Activated naive CD4-positive, alpha-beta T cell treated with anti-CD3 and anti-CD28 coated beads, Interleukin-2, amount 50 U/mL, for 24 hours (primary cell): ENCODE results near the gene DERL2.

Experiments
- H3K27ac Mint-ChIP-seq: one replicate; pipeline ENCODE4 v1.8.0; 2021; ENCODE audit warnings: mild to moderate bottlenecking, mixed read lengths
- H3K27me3 Mint-ChIP-seq: one replicate; pipeline ENCODE4 v1.8.0; 2021; ENCODE audit warnings: mixed read lengths
- H3K36me3 Mint-ChIP-seq: one replicate; pipeline ENCODE4 v1.8.0; 2021; ENCODE audit warnings: mixed read lengths
- H3K4me1 Mint-ChIP-seq: one replicate; pipeline ENCODE4 v1.8.0; 2021; ENCODE audit warnings: mixed read lengths
- H3K4me3 Mint-ChIP-seq: one replicate; pipeline ENCODE4 v1.8.0; 2021; ENCODE audit warnings: mild to moderate bottlenecking, mixed read lengths
- H3K9me3 Mint-ChIP-seq: one replicate; pipeline ENCODE4 v1.8.0; 2021; ENCODE audit warnings: mixed read lengths

The DERL2 gene

GRCh38 chr17:5511401-5512225 is 25.6 kb upstream of the DERL2 start:
- Mint-ChIP-seq H3K36me3 (peaks cover 32% of the 10 kb centered on the region), H3K27me3 (no peaks in the 10 kb centered on the region), H3K9me3 (no peaks in the 10 kb centered on the region), H3K27ac (peak overlapping the region; percentile 24), H3K4me3 (no peak overlapping the region), H3K4me1 (peaks cover 33% of the 10 kb centered on the region)

- peaks cover 33% of the 10 kb centered on the region for H3K4me1 Mint-ChIP-seq
- peaks cover 27% of the 10 kb centered on the region for H3K36me3 Mint-ChIP-seq
- H3K27ac Mint-ChIP-seq, result no peak overlapping the region
- no peak overlapping the region for H3K4me3 Mint-ChIP-seq
- H3K27me3 Mint-ChIP-seq, result no peaks in the 10 kb centered on the region
- H3K9me3 Mint-ChIP-seq, result no peaks in the 10 kb centered on the region
Measured at GRCh38 chr17:5510771-5511170, 24.8 kb upstream of the DERL2 start.

DNA sequence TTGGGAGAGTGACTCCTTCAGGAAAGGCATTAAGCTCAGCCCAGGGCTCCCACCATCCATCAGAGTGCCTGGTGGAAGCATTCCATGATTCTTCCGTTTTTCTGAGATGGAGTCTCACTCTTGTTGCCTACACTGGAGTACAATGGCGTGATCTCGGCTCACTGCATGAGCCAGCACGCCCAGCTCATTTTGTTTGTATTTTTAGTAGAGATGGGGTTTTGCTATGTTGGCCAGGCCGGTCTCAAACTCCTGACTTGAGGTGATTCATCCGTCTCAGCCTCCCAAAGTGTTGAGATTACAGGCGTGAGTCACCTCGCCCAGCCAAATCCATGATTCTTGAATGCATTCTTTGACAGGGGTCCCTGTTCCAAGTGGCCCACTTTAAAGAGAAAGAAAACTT is 23.5 kb upstream of the DERL2 start:
- Mint-ChIP-seq H3K9me3 (no peaks in the 10 kb centered on the region), H3K4me1 (peaks cover 29% of the 10 kb centered on the region), H3K4me3 (no peak overlapping the region), H3K27ac (peak overlapping the region; percentile 41), H3K36me3 (peaks cover 19% of the 10 kb centered on the region), H3K27me3 (no peaks in the 10 kb centered on the region)

DNA sequence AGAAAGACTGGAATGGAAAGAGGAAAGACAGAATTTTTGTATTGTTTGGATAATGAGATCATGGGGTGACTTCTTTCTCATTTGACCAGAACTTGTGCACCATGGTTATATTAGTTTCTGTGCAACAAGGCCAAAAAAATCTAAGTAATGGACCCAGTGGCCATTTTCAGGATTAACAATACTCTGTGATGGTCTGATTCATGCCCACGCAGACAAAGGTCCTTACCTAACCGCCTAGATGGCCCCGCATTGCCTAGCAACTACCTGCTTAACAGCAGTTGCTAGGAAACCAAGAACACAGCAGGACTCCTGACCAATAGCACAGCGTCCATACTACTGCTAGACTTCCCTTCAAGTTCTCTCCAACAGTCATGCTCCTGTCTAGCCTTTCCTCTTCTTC is 22.8 kb upstream of the DERL2 start:
- H3K27me3 Mint-ChIP-seq, result no peaks in the 10 kb centered on the region
- no peaks in the 10 kb centered on the region for H3K9me3 Mint-ChIP-seq
- peak overlapping the region; percentile 18 for H3K27ac Mint-ChIP-seq
- peaks cover 23% of the 10 kb centered on the region for H3K4me1 Mint-ChIP-seq
- H3K36me3 Mint-ChIP-seq, result peaks cover 16% of the 10 kb centered on the region
- no peak overlapping the region for H3K4me3 Mint-ChIP-seq

DNA sequence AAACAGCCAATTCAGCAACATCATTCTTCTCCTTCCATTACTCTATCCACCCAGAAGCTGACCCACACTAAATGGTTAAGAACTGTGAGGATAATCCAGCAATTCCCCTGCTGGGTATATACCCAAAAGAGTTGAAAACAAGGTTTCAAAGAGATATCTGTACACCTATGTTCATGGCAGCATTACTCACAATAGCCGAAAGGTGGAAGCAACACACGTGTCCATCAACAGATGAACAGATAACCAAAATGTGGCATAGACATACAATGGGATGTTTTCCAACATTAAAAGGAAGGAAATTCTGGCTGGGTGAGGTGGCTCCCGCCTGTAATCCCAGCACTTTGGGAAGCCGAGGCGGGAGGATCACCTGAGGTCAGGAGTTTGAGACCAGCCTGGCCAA is 20.3 kb upstream of the DERL2 start:
- Mint-ChIP-seq H3K27ac (no peak overlapping the region), H3K4me1 (peaks cover 4% of the 10 kb centered on the region), H3K36me3 (peaks cover 10% of the 10 kb centered on the region), H3K9me3 (no peaks in the 10 kb centered on the region), H3K27me3 (no peaks in the 10 kb centered on the region), H3K4me3 (no peak overlapping the region)

GRCh38 chr17:5502552-5502951 is 16.6 kb upstream of the DERL2 start:
- Mint-ChIP-seq H3K4me1 (peaks cover 20% of the 10 kb centered on the region), H3K9me3 (no peaks in the 10 kb centered on the region), H3K27ac (peak overlapping the region; percentile 12), H3K27me3 (no peaks in the 10 kb centered on the region), H3K4me3 (no peak overlapping the region), H3K36me3 (peaks cover 7% of the 10 kb centered on the region)

- Mint-ChIP-seq H3K36me3 (peaks cover 5% of the 10 kb centered on the region), H3K9me3 (no peaks in the 10 kb centered on the region), H3K27me3 (no peaks in the 10 kb centered on the region), H3K4me1 (peaks cover 20% of the 10 kb centered on the region), H3K4me3 (peak overlapping the region; percentile 98), H3K27ac (no peak overlapping the region)
Measured at GRCh38 chr17:5501685-5502084, 15.7 kb upstream of the DERL2 start.

DNA sequence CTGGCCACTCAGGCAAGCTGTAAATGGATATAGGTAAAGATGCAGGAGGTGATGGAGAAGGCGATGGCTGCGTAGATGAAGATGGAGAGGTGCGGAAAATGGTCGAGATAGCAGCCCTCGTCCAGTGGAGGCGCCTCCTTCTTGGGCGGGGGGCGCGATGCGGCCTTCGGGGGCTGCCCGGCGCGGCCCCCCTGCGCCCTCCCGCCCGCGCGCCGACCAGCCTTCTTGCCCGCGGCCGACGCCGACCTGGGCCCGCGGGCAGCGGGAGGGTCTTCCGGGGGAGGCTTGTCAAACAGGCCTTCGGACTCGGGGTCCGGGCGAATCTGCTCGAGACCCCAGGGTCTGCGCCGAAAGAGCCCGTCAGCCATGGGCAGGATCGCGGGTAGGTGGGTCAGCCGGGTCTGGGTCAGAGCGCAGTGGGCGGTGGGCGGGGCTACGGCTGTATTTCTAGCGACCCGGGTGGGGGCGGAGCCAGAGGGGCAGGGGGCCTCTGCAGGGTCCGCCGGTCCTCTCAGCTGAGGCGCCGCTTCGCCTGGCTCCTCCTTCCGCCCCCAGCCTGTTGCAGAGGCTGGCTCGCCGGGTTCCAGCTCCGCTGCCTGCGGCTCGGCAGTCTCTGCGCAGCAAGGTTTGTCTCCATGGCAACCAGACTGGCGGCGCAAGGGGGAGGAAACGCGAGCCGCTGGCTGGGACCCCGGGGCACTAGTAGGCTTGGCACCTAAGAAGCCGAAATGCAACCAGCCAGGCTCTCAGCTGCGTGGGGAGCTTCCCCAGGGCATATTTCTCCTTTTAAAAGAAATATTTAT is 14.8 kb upstream of the DERL2 start:
- Mint-ChIP-seq H3K27ac (peak overlapping the region; percentile 91), H3K4me3 (peak overlapping the region; percentile 98), H3K4me1 (peaks cover 20% of the 10 kb centered on the region), H3K27me3 (no peaks in the 10 kb centered on the region), H3K36me3 (peaks cover 5% of the 10 kb centered on the region), H3K9me3 (no peaks in the 10 kb centered on the region)

- peaks cover 20% of the 10 kb centered on the region for H3K4me1 Mint-ChIP-seq
Measured at GRCh38 chr17:5500247-5500588, 14.2 kb upstream of the DERL2 start.

DNA sequence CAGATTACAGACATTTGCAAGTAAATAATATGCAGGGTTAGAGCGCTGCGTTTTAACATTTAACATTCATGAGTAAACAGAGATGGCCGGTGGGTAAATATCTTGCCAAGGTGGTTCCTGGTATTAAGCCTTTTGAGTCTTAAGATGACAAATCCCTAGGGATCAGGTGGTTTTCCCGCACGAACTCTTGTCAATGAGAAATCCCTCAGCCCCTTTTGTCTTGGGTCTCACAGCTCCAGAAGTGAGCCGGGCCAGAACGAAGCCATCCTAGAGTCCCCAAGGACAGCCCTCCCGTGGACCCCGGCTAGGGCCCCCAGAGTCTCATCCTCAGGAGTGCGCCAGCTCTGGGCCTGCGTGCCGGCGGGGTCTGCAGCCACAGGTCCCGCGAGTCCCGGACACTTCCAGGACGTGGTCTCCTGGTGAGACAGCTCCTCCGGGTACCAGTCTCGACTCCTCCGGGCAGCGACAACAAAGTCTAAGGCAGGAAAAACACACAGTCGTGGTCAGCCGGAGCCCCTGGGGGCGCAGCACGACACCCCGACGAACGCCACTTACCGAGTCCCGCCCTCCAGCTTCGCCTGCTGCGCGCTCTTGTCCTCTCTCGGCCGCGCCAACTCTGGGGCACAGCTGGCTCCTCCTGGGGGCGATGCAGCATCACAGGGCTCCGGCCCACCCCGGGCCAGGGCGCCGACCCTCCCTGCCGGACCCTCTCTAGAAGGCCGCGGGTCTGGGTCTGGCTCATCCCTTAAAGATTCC is 13.7 kb upstream of the DERL2 start:
- peak overlapping the region; percentile 98 for H3K4me3 Mint-ChIP-seq
- peaks cover 20% of the 10 kb centered on the region for H3K4me1 Mint-ChIP-seq
- H3K27ac Mint-ChIP-seq, result no peak overlapping the region
- H3K9me3 Mint-ChIP-seq, result no peaks in the 10 kb centered on the region
- no peaks in the 10 kb centered on the region for H3K27me3 Mint-ChIP-seq
- H3K36me3 Mint-ChIP-seq, result peaks cover 5% of the 10 kb centered on the region

More at GRCh38 chr17:5500247-5500588, 14.2 kb upstream of the DERL2 start:
- peak overlapping the region; percentile 98 for H3K4me3 Mint-ChIP-seq
- no peaks in the 10 kb centered on the region for H3K9me3 Mint-ChIP-seq
- peaks cover 5% of the 10 kb centered on the region for H3K36me3 Mint-ChIP-seq
- no peaks in the 10 kb centered on the region for H3K27me3 Mint-ChIP-seq
- peak overlapping the region; percentile 91 for H3K27ac Mint-ChIP-seq

DNA sequence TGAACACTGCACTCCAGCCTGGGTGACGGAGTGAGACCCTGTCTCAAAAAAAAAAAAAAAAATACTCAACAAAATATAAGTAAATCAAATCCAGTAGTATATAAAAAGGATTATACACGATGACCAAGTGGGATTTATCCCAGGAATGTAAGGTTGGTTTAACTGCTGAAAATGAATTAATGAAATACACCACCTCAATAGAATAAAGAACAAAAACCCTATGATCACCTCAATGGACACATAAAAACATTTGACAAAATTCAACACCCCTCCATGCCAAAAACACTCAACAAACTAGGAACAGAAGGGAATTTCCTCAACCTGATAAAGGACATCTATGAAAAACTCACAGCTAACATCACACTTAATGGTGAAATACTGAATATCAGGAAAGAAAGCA is 7.0 kb upstream of the DERL2 start:
- no peak overlapping the region for H3K27ac Mint-ChIP-seq
- H3K4me1 Mint-ChIP-seq, result peaks cover 12% of the 10 kb centered on the region
- peaks cover 12% of the 10 kb centered on the region for H3K36me3 Mint-ChIP-seq
- no peaks in the 10 kb centered on the region for H3K27me3 Mint-ChIP-seq
- no peak overlapping the region for H3K4me3 Mint-ChIP-seq
- H3K9me3 Mint-ChIP-seq, result no peaks in the 10 kb centered on the region

DNA sequence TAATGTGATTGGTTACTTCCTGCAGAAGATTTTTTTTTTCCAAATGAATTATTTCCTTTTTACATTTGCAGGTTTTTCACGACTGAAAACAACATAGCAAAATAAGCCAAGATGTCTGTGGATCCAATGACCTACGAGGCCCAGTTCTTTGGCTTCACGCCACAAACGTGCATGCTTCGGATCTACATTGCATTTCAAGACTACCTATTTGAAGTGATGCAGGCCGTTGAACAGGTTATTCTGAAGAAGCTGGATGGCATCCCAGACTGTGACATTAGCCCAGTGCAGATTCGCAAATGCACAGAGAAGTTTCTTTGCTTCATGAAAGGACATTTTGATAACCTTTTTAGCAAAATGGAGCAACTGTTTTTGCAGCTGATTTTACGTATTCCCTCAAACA is 2.8 kb upstream of the DERL2 start:
- Mint-ChIP-seq H3K27me3 (no peaks in the 10 kb centered on the region), H3K4me3 (peak overlapping the region; percentile 95), H3K4me1 (peaks cover 38% of the 10 kb centered on the region), H3K9me3 (no peaks in the 10 kb centered on the region), H3K27ac (peak overlapping the region; percentile 76), H3K36me3 (peaks cover 17% of the 10 kb centered on the region)

- H3K36me3 Mint-ChIP-seq, result peaks cover 14% of the 10 kb centered on the region
- H3K9me3 Mint-ChIP-seq, result no peaks in the 10 kb centered on the region
- no peaks in the 10 kb centered on the region for H3K27me3 Mint-ChIP-seq
- H3K27ac Mint-ChIP-seq, result peak within 1 kb of the TSS; percentile 97
- H3K4me3 Mint-ChIP-seq, result peak within 1 kb of the TSS; percentile 95
- H3K4me1 Mint-ChIP-seq, result peaks cover 59% of the 10 kb centered on the region
Measured at GRCh38 chr17:5486206-5487124, 487 bp upstream of the DERL2 start, which contains the start of gene MIS12. Gene MIS12, plus strand, starts transcription at chr17:5486566. Its CDS starts 2,297 bp downstream, at chr17:5488863.

DNA sequence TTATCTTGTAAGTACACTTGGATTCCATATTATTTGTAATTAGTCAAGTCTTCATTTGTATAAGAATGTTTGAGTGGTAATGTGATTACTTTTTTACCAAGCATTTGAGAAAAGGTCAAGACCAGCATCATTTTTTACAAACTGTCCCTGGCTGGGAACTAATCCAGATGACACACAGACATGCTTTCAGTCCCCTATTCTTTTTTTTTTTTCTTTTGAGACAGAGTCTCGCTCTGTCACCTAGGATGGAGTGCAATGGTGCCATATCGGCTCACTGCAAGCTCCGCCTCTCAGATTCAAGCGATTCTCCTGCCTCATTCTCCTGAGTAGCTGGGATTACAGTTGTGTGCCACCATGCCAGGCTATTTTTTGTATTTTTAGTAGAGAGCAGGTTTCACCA is 4.5 kb downstream of the DERL2 start:
- Mint-ChIP-seq H3K4me1 (peaks cover 63% of the 10 kb centered on the region), H3K4me3 (no peak overlapping the region), H3K27me3 (no peaks in the 10 kb centered on the region), H3K36me3 (peaks cover 17% of the 10 kb centered on the region), H3K9me3 (no peaks in the 10 kb centered on the region), H3K27ac (peak overlapping the region; percentile 60)

DNA sequence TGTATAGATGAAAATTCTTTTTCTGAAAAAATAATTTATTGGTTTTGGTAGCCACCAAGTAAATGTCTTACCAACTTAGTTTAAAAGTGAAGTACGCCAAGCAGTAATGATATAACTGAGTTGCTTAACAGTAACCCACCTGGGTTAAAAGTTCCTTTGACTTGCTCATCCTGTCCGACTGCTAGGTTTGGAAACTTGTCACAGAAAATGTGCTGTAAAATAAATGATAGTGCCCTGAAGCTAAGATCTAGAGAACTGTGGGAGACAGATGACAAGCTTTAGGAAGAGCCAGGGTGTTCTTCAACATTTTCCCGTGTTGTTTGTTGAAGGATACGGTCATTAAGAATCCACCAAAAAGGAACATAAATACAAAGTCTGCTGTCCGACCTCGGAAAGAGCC is 5.0 kb downstream of the DERL2 start:
- Mint-ChIP-seq H3K27ac (peak overlapping the region; percentile 60), H3K4me3 (no peak overlapping the region), H3K9me3 (no peaks in the 10 kb centered on the region), H3K4me1 (peaks cover 63% of the 10 kb centered on the region), H3K36me3 (peaks cover 17% of the 10 kb centered on the region), H3K27me3 (no peaks in the 10 kb centered on the region)
